HG03354 (cell line): Measurements from ENCODE around the gene PLSCR4.
A peak's percentile ranks its signal among the peaks of the same experiment; 100 is the strongest.
"Not testable (repeated sequence)": the region's sequence is repeated elsewhere in the genome, so short reads cannot be mapped to it uniquely, and the experiment has no call there.

ENCODE experiments used
- ATAC-seq: cut with Tn5 transposase; IDR thresholded peaks from one replicate; pipeline ENCODE4 v1.9.1; 2021; ENCODE audit warnings: mild to moderate bottlenecking; ENCODE audit not compliant: unreplicated experiment, poor library complexity, severe bottlenecking

The PLSCR4 gene

GRCh38 chr3:146250449-146251382 lies at the start of gene PLSCR4:
PLSCR4 (minus strand) TSS chr3:146251105; CDS start chr3:146222071, 29,034 bp downstream.
- peak; percentile 76 for ATAC-seq

- not testable (repeated sequence) for ATAC-seq
These were observed 42.5 kb upstream of the PLSCR4 start for GRCh38 chr3:146293401-146293800.

GRCh38 chr3:146283781-146284445 lies 33.0 kb upstream of the PLSCR4 start:
- ATAC-seq = no peak

- no peak for ATAC-seq
These were observed 30.0 kb upstream of the PLSCR4 start for GRCh38 chr3:146280864-146281263.

- no peak for ATAC-seq
These were observed 29.0 kb upstream of the PLSCR4 start for GRCh38 chr3:146279951-146280350.

- no peak for ATAC-seq
These were observed 28.1 kb upstream of the PLSCR4 start for GRCh38 chr3:146279013-146279412.

GRCh38 chr3:146277953-146278631 lies 27.2 kb upstream of the PLSCR4 start:
- no peak for ATAC-seq

- no peak for ATAC-seq
These were observed 24.6 kb upstream of the PLSCR4 start for GRCh38 chr3:146275476-146275875.

GRCh38 chr3:146274833-146275232 lies 23.9 kb upstream of the PLSCR4 start:
- ATAC-seq = no peak

GRCh38 chr3:146273721-146274407 lies 23.0 kb upstream of the PLSCR4 start:
- ATAC-seq = no peak

GRCh38 chr3:146271180-146271579 lies 20.3 kb upstream of the PLSCR4 start:
- no peak for ATAC-seq

GRCh38 chr3:146269271-146269670 lies 18.4 kb upstream of the PLSCR4 start:
- no peak for ATAC-seq

- no peak for ATAC-seq
These were observed 17.8 kb upstream of the PLSCR4 start for GRCh38 chr3:146268535-146269219.

- no peak for ATAC-seq
These were observed 14.8 kb upstream of the PLSCR4 start for GRCh38 chr3:146265720-146266119.

GRCh38 chr3:146262371-146263110 lies 11.6 kb upstream of the PLSCR4 start:
- no peak for ATAC-seq

- ATAC-seq = no peak
These were observed 9.1 kb upstream of the PLSCR4 start for GRCh38 chr3:146259880-146260589.

- ATAC-seq = no peak
These were observed 6.1 kb upstream of the PLSCR4 start for GRCh38 chr3:146256851-146257486.

GRCh38 chr3:146252445-146252844 lies 1.5 kb upstream of the PLSCR4 start:
- not testable (repeated sequence) for ATAC-seq
